GM18861 (cell line): ENCODE data around the gene KIF3C.
"Not testable (repeated sequence)": the region's sequence is repeated elsewhere in the genome, so short reads cannot be mapped to it uniquely, and the experiment has no call there.

ENCODE experiments used
- ATAC-seq: cut with Tn5 transposase; IDR thresholded peaks from one replicate; pipeline ENCODE4 v1.9.1; 2021; ENCODE audit not compliant: unreplicated experiment

Gene KIF3C

GRCh38 chr2:26000561-26001082 lies 18.3 kb upstream of the KIF3C start:
- no peak for ATAC-seq

- not testable (repeated sequence) for ATAC-seq
These were observed 17.1 kb upstream of the KIF3C start for GRCh38 chr2:25999406-25999805.

GRCh38 chr2:25998816-25999383 lies 16.6 kb upstream of the KIF3C start:
- not testable (repeated sequence) for ATAC-seq

- no peak for ATAC-seq
These were observed 14.5 kb upstream of the KIF3C start for GRCh38 chr2:25996844-25997243.

- ATAC-seq, result no peak
These were observed 12.2 kb upstream of the KIF3C start for GRCh38 chr2:25994509-25994908.

GRCh38 chr2:25993049-25993448 lies 10.8 kb upstream of the KIF3C start:
- no peak for ATAC-seq

GRCh38 chr2:25992556-25992955 lies 10.3 kb upstream of the KIF3C start:
- no peak for ATAC-seq

GRCh38 chr2:25991965-25992364 lies 9.7 kb upstream of the KIF3C start:
- ATAC-seq, result no peak

GRCh38 chr2:25989154-25989553 lies 6.9 kb upstream of the KIF3C start:
- no peak for ATAC-seq

- no peak for ATAC-seq
These were observed 5.8 kb upstream of the KIF3C start for GRCh38 chr2:25988134-25988533.

GRCh38 chr2:25983735-25984134 lies 1.4 kb upstream of the KIF3C start:
- no peak for ATAC-seq

- ATAC-seq, result no peak
These were observed 627 bp upstream of the KIF3C start for GRCh38 chr2:25982968-25983280.

- no peak for ATAC-seq
These were observed 563 bp downstream of the KIF3C start for GRCh38 chr2:25981596-25982272.

GRCh38 chr2:25980951-25981350 lies 1.3 kb downstream of the KIF3C start:
- ATAC-seq, result no peak

- no peak for ATAC-seq
These were observed 2.0 kb downstream of the KIF3C start for GRCh38 chr2:25980076-25980887.

GRCh38 chr2:25979001-25979400 lies 3.3 kb downstream of the KIF3C start:
- ATAC-seq, result no peak

GRCh38 chr2:25977768-25978167 lies 4.5 kb downstream of the KIF3C start:
- no peak for ATAC-seq

GRCh38 chr2:25976983-25977741 lies 5.1 kb downstream of the KIF3C start:
- no peak for ATAC-seq

- ATAC-seq, result no peak
These were observed 10.1 kb downstream of the KIF3C start for GRCh38 chr2:25972049-25972823.

- ATAC-seq, result no peak
These were observed 10.7 kb downstream of the KIF3C start for GRCh38 chr2:25971596-25971995.
